ENCODE measurements around the gene B9D1.

GRCh38 chr17:19306160-19307111, 56.1 kb downstream of the B9D1 start:
- TF ChIP-seq CTCF (conservative IDR thresholded peaks at IDR 0.05; ENCODE audit: low read length) (no peak), EZH2phosphoT487 (IDR thresholded peaks at IDR 0.05; ENCODE audit: borderline replicate concordance, low read depth, low read length) (no peak)

Data from OCI-LY7 (cell line).